GM19328 (cell line): Measurements from ENCODE around the gene AP1B1.
A peak's percentile ranks its signal among the peaks of the same experiment; 100 is the strongest.
"Not testable (repeated sequence)": the region's sequence is repeated elsewhere in the genome, so short reads cannot be mapped to it uniquely, and the experiment has no call there.

Source experiments
- ATAC-seq: cut with Tn5 transposase; IDR thresholded peaks from one replicate; pipeline ENCODE4 v1.9.1; 2021; ENCODE audit warnings: mild to moderate bottlenecking, moderate library complexity; ENCODE audit not compliant: unreplicated experiment

The AP1B1 gene

DNA sequence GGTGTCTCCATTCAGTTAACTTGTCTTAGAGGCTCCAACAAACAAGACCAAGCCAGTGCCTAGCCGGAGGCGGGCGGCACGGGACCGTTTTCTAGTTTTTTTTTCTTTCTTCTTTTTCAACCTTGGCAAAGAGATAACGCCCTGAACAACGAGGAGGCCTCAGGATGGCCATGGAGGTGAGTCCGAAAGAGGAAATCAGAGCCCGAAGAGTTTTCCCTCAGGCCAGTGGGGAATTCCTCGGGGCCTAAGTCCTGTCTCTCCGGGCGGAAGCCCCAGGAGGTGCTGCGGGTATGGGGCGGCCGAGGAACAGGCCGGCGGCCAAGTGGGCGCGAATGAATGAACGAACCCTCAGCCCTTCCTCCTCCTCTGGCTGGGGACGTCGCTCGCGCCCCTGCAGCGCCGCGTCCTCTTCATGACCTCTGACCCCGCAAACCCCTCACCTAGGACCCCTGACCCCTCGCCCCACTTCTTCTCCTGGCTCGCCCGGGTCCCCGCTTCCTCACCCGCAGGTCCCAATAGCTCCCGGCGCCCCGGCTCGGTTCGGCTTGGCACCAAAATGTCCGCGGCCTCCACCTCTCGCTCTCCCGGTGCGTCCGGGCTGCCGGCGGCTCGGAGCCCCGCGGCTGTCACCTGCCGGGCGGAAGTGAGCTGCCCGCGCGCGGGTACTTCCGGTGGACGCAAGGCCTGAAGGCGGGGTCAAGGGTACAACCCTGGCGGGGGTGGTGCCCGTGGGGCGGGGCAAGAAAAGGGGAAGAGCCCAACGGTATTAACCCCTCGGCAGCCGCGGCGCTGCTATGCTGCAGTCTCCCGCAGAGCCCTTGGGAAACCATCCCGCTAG, at the start of gene AP1B1:
Gene AP1B1 (minus strand): TSS at position 650 of the 838 bp plus-strand sequence. CDS start 21,327 bp downstream, outside the sequence.
- ATAC-seq, result peak; percentile 80

- ATAC-seq, result no peak
These were observed 47.1 kb upstream of the AP1B1 start for GRCh38 chr22:29435236-29436136.

DNA sequence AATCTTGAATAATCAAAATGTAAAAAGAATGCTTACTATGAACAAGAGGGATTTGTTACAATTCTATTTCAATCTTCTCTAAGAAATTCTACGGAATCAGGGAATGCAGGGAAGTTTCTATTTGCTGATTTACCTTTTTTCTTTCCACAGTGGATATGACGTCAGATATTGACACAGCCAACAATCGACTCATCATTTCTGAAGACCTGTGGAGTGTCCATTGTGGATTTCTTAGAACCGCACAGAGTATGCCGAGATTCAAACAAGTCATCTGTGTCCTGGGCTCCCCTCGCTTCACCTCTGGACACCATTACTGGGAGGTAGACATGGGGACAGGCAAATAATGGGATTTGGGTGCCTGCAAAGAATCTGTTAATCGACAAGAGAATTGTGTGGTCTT, 45.9 kb upstream of the AP1B1 start:
- no peak for ATAC-seq

GRCh38 chr22:29433856-29434255, 45.5 kb upstream of the AP1B1 start:
- no peak for ATAC-seq

DNA sequence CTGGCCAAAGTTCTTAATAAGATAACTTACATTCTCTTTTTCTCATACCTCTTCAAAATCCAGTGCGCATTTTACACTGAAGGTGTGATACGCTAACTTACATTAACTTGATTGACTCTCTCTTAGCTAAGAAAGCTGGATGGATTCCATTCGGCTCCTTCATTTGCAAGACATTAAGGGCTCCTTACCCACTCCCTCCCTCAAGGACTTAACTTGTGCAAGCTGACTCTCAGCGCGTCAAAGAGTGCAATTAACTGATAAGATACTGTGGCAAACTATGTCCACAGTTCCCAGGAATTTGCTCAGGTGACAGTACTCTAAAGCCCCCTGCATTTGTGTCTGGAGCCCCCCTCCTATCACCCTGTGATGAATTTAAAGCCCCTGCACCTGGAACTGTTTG, 43.6 kb upstream of the AP1B1 start:
- ATAC-seq, result no peak

DNA sequence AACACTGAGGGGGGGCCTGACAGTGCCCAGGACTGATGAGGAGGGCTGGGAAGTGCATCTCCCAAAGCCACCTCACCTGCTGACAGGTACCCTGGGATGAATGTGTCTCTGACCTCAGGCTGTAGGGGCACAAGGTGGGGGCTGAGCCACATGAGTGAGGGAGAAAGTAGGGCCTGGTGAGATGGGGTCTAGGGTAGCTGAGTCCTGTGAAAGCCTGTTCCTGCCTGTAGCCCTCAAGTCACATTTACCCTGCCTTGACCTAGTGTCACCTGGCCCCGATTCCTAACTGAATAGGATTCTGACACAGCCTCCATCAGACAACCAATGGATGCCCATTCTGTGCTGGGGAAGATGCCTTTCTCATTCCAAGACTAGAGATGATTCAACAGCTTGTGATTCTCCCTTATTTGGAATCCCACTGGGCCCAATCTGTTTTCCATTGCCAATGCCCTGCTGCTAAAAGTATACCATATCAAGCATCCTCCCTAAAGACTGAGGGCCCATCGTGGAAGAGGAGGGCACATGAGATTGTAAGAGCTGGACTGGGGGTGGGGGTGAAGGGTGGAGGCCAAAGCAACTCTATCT, 38.9 kb upstream of the AP1B1 start:
- ATAC-seq, result no peak

DNA sequence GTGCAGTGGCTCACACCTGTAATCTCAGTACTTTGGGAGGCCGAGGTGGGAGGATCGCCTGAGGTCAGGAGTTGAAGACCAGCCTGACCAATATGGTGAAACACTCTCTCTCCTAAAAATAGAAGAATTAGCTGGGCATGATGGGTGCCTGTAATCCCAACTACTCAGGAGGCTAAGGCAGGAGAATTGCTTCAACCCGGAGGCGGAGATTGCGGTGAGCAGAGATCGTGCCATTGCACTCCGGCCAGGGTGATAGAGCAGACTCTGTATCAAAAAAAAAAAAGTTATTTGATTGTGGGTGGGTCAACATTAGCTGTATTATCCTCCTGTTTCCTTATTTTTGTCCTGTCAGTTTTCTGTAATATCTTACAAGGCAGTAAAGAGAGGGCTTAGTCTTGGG, 38.1 kb upstream of the AP1B1 start:
- no peak for ATAC-seq

GRCh38 chr22:29418704-29419103, 30.3 kb upstream of the AP1B1 start:
- not testable (repeated sequence) for ATAC-seq

- not testable (repeated sequence) for ATAC-seq
These were observed 26.7 kb upstream of the AP1B1 start for GRCh38 chr22:29414951-29415591.

DNA sequence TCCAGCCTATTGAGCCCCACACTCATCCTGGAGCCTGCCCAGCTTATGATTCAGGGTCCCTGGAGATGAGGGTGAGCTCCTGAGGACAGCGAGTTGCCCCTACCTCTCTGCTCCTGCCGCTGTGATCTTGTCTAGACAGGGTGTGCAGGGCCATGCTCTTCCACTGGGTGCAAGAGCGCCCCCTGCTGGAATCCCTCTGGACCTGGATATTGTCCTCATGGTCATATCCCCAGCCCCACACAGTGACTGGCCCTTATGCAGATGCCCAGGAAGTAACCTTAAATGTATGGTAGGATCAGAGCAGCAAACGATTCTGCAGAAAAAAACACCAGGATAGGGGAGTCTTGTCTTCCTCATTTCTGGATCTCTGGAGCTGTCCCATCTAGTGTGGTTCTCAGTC, 24.4 kb upstream of the AP1B1 start:
- not testable (repeated sequence) for ATAC-seq

DNA sequence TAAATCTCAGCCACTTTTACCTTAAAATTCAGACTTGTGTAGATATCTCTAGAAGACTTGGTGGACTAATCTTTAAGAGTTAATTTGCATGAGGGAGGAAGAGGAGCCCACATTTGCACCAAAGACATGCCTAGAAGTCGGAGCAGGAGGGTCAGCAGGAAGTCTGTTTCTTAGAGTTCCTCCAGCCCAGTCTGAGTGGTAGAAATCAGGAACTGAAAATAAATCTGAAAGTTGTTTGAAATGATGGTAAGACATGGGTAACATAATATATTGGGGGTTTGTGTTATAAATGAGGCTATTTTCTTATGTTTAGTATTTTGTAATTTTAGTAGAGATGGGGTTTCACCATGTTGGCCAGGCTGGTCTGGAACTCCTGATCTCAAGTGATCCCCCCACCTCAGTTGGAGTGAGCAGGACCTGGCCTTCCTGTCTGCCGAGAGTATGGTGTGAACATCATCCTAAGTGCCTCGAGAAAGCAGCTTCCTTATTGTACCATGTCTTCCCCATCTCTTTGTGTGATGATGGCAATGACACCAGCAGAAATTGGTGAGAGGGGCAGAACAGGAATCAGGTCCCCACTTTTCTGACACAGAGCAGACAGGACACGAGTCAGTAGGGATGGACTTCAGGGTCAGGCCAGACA, 23.3 kb upstream of the AP1B1 start:
- peak; percentile 54 for ATAC-seq

- no peak for ATAC-seq
These were observed 20.6 kb upstream of the AP1B1 start for GRCh38 chr22:29408940-29409339.

GRCh38 chr22:29401538-29401937, 13.2 kb upstream of the AP1B1 start:
- ATAC-seq, result not testable (repeated sequence)

- no peak for ATAC-seq
These were observed 12.2 kb upstream of the AP1B1 start for GRCh38 chr22:29400576-29400975.

DNA sequence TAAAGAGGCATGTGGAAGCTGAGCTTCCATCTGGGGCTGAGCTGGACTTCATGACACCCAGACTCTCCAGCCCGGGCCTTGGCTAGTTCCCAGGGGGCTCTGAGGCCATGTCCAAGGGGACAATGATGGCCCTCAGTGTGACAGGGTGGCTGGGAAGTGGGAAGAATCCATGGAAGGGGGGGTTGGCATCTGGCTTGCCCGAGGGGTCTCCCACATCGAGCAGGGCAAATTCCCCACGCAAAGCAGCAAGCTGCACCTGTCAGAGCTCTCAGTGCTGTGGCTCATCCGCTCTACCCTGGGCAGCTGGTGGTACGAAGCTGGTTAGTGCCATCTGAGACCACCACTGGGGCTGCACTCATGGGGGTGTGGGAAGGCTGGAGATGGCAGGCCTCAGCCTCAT, 9.4 kb upstream of the AP1B1 start:
- no peak for ATAC-seq

- ATAC-seq, result no peak
These were observed 7.8 kb upstream of the AP1B1 start for GRCh38 chr22:29396126-29396525.

- ATAC-seq, result no peak
These were observed 6.7 kb upstream of the AP1B1 start for GRCh38 chr22:29394931-29395581.

- ATAC-seq, result no peak
These were observed 4.7 kb upstream of the AP1B1 start for GRCh38 chr22:29393019-29393608.

DNA sequence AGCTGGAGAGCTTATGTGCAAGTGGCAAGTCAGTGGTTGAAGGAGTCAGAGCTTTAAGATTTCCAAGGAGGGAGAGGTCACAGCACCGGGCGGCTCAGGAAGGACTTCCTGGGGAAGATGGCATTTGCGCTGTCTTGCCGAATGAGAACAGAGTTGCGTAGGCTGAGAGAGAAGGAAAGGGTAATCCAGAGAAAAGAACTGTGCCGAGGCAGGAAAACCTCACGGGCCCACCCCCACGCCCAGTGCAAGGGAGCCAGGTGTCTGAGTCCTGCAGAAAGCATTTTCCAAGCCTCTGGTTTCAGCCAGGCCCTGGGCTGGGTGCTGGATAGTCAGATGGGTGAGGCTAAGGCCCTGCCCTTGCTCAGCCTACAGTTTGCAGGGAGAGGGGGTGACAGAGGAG, 3.2 kb upstream of the AP1B1 start:
- no peak for ATAC-seq

DNA sequence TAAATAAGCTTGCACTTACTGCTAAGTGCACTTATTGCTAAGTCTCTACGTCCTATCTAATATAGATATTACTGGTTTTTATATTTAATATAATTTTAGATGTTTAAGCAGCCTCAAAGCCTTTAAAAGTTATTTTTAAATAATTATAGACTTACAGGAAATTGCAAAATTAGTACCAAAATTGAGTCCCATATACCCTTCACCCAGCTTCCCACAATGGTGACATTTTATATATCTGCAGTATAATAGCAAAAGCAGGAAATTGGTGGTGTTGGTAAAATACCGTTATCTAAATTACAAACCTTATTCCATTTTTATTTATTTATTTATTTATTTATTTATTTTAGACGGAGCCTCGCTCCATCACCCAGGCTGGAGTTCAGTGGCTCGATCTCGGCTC, 1.9 kb upstream of the AP1B1 start:
- ATAC-seq, result no peak
